ENCODE measurements around the gene DNASE1.

DNASE1 gene

GRCh38 chr16:3690980-3691720 lies 36.7 kb downstream of the DNASE1 start:
- peak in 3 of 10 donors; percentile 42 to 79 (median 59) for DNase-seq
- intact Hi-C loops (cut with DNase I) = loop anchor here (1.0 kb wide), 1 partner anchor 189 kb away; the partner anchor contains the start of gene CREBBP

- intact Hi-C loops (cut with DNase I) = no loop called here
- peak in 3 of 10 donors; percentile 30 to 73 (median 47) for DNase-seq
Measured at GRCh38 chr16:3691761-3692160, 37.3 kb downstream of the DNASE1 start.

- intact Hi-C loops (cut with DNase I) = no loop called here
- peak in 3 of 10 donors; percentile 18 to 32 (median 19) for DNase-seq
Measured at GRCh38 chr16:3694051-3694450, 39.6 kb downstream of the DNASE1 start.

- intact Hi-C loops (cut with DNase I) = no loop called here
Measured at GRCh38 chr16:3695610-3696369, 41.3 kb downstream of the DNASE1 start.

GRCh38 chr16:3696425-3697218 lies 42.1 kb downstream of the DNASE1 start:
- peak in 3 of 10 donors; percentile 15 to 48 (median 15) for DNase-seq
- intact Hi-C loops (cut with DNase I) = no loop called here

More at GRCh38 chr16:3695610-3696369, 41.3 kb downstream of the DNASE1 start:
- DNase-seq = peak in 3 of 10 donors; percentile 35 to 43 (median 39)

GRCh38 chr16:3698941-3699340 lies 44.5 kb downstream of the DNASE1 start:
- peak in 3 of 10 donors; percentile 45 to 53 (median 50) for DNase-seq
- intact Hi-C loops (cut with DNase I) = no loop called here

- DNase-seq = peak in 1 of 10 donors; percentile 0
- intact Hi-C loops (cut with DNase I) = no loop called here
Measured at GRCh38 chr16:3701531-3701930, 47.0 kb downstream of the DNASE1 start.

- peak in 1 of 10 donors; percentile 15 for DNase-seq
- intact Hi-C loops (cut with DNase I) = no loop called here
Measured at GRCh38 chr16:3702082-3702481, 47.6 kb downstream of the DNASE1 start.

GRCh38 chr16:3706253-3707012 lies 51.9 kb downstream of the DNASE1 start:
- intact Hi-C loops (cut with DNase I) = no loop called here
- peak in 3 of 10 donors; percentile 10 to 32 (median 22) for DNase-seq

Measured in posterior cingulate gyrus (tissue), 11 donors.